ENCODE data around the gene SLC2A5. TPM values are rescaled to one million over a fixed set of nuclear protein-coding genes. Genes with fewer than 3 reads are reported as not detected.
A peak's percentile ranks its signal among the peaks of the same experiment; 100 is the strongest.
"Not testable (repeated sequence)": the region's sequence is repeated elsewhere in the genome, so short reads cannot be mapped to it uniquely, and the experiment has no call there.

SLC2A5 gene
- total RNA-seq, 1 donor from 2014 or later, result 3.6 TPM

GRCh38 chr1:9004700-9005394, 64.6 kb downstream of the SLC2A5 start:
- Mint-ChIP-seq H3K4me1 (peaks cover 34% of the 10 kb centered on the region), H3K27me3 (peaks cover 2% of the 10 kb centered on the region), H3K4me3 (no peak overlapping the region), H3K27ac (no peak overlapping the region), H3K36me3 (ENCODE audit: low read depth) (no peaks in the 10 kb centered on the region), H3K9me3 (no peaks in the 10 kb centered on the region)
- peak; percentile 78 for TF ChIP-seq CTCF (IDR thresholded peaks at IDR 0.05)
- CTCF ChIA-PET, result interaction anchor here (0.6 to 2.7 kb wide), 20 partner anchors 9 to 156 kb away, joined by 3 to 23 read pairs (median 4); no protein-coding TSS in a partner anchor
- DNase-seq, result peak; percentile 74
- intact Hi-C loops (cut with micrococcal nuclease), result loop anchor here (1.0 to 5.0 kb wide), 6 partner anchors 64 to 192 kb away; partner anchors contain the start of gene SLC2A5
- POLR2A ChIA-PET, result interaction anchor here (0.6 to 1.0 kb wide), 4 partner anchors 10 to 97 kb away, joined by 3 to 5 read pairs (median 3); no protein-coding TSS in a partner anchor
- peak; percentile 75 for ATAC-seq (ENCODE audit: low read depth)

- no peak for ATAC-seq (ENCODE audit: low read depth)
- intact Hi-C loops (cut with micrococcal nuclease), result loop anchor here (2.0 kb wide), 1 partner anchor 65 kb away; the partner anchor contains the start of gene SLC2A5
- Mint-ChIP-seq H3K4me1 (peaks cover 27% of the 10 kb centered on the region), H3K9me3 (no peaks in the 10 kb centered on the region), H3K36me3 (ENCODE audit: low read depth) (no peaks in the 10 kb centered on the region), H3K27me3 (peaks cover 4% of the 10 kb centered on the region), H3K4me3 (no peak overlapping the region), H3K27ac (no peak overlapping the region)
- CTCF ChIA-PET, result interaction anchor here (0.9 to 2.7 kb wide), 5 partner anchors 11 to 145 kb away, joined by 4 to 23 read pairs (median 5); no protein-coding TSS in a partner anchor
- no peak for DNase-seq
- no peak for TF ChIP-seq CTCF (IDR thresholded peaks at IDR 0.05)
- POLR2A ChIA-PET, result no interaction called here
These were observed 65.3 kb downstream of the SLC2A5 start for GRCh38 chr1:9004031-9004699.

- H3K36me3 Mint-ChIP-seq (ENCODE audit: low read depth); H3K27ac Mint-ChIP-seq; ATAC-seq (ENCODE audit: low read depth); H3K9me3 Mint-ChIP-seq; CTCF ChIA-PET; H3K4me3 Mint-ChIP-seq; POLR2A ChIA-PET; DNase-seq; intact Hi-C loops (cut with micrococcal nuclease); H3K27me3 Mint-ChIP-seq: not testable (repeated sequence)
- peaks cover 12% of the 10 kb centered on the region for H3K4me1 Mint-ChIP-seq
These were observed 67.2 kb downstream of the SLC2A5 start for GRCh38 chr1:9002215-9002560.

- H3K9me3 Mint-ChIP-seq; H3K27me3 Mint-ChIP-seq; H3K4me3 Mint-ChIP-seq; H3K36me3 Mint-ChIP-seq (ENCODE audit: low read depth); H3K27ac Mint-ChIP-seq; DNase-seq; ATAC-seq (ENCODE audit: low read depth); POLR2A ChIA-PET; H3K4me1 Mint-ChIP-seq; CTCF ChIA-PET; intact Hi-C loops (cut with micrococcal nuclease): not testable (repeated sequence)
These were observed 67.8 kb downstream of the SLC2A5 start for GRCh38 chr1:9001534-9002214.

- POLR2A ChIA-PET; H3K4me3 Mint-ChIP-seq; H3K9me3 Mint-ChIP-seq; H3K27ac Mint-ChIP-seq; DNase-seq; H3K27me3 Mint-ChIP-seq; H3K4me1 Mint-ChIP-seq; H3K36me3 Mint-ChIP-seq (ENCODE audit: low read depth); CTCF ChIA-PET; intact Hi-C loops (cut with micrococcal nuclease); ATAC-seq (ENCODE audit: low read depth): not testable (repeated sequence)
These were observed 75.3 kb downstream of the SLC2A5 start for GRCh38 chr1:8993962-8994675.

- CTCF ChIA-PET, result no interaction called here
- TF ChIP-seq CTCF (IDR thresholded peaks at IDR 0.05), result no peak
- no peaks in the 10 kb centered on the region for H3K36me3 Mint-ChIP-seq (ENCODE audit: low read depth)
- peaks cover under 1% of the 10 kb centered on the region for H3K4me1 Mint-ChIP-seq
- intact Hi-C loops (cut with micrococcal nuclease), result no loop called here
- POLR2A ChIA-PET, result no interaction called here
- H3K27me3 Mint-ChIP-seq, result peaks cover 5% of the 10 kb centered on the region
- H3K27ac Mint-ChIP-seq, result no peak overlapping the region
- ATAC-seq (ENCODE audit: low read depth) (no peak), DNase-seq (no peak)
- no peak overlapping the region for H3K4me3 Mint-ChIP-seq
- H3K9me3 Mint-ChIP-seq, result peaks cover 3% of the 10 kb centered on the region
These were observed 76.3 kb downstream of the SLC2A5 start for GRCh38 chr1:8992936-8993687.

Data from activated B cell treated with CpG ODN at 0.5 μM for 24 hours (primary cell).